Measurements from ENCODE around the gene EXOSC3. TPM values are rescaled to one million over a fixed set of nuclear protein-coding genes. Genes with fewer than 3 reads are reported as not detected.

EXOSC3 gene
- total and polyA plus RNA-seq, 9 of the 15 experiments (the other 6 are each of a cell fraction or from before 2014, with no cell fraction given): 18.5 to 266 (median 114) TPM

DNA sequence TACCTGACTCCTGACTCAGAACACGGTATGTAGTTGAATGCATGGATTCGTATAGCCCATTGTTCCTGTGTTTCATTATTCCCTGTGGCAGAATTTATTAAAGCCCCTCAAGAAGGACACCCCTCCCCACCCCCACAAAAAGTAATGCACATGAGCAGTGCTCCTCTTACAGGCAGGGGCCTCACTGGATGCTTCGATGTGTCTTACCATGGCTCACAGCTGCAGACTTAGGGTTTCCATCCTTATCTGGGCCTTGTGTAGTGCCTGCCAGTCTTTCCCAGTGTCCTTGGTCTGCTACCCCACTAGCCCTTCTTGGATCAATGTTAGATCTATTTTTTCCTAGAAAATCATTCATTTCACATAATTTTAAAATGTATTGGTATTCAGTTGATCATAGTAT, 14.9 kb downstream of the EXOSC3 start:
- no peak for FAIRE-seq
- Histone ChIP-seq H3K27me3 (ENCODE audit: control insufficient read depth in 2 of 2, insufficient read depth in 2 of 2, low read length in 2 of 2) (no peaks in the 10 kb centered on the region), H3K4me3 (no peak overlapping the region), H3K79me2 (ENCODE audit: control insufficient read depth, insufficient read depth, low read length) (no peaks in the 10 kb centered on the region; the same call in 2 of the 3 replicates), H3K36me3 (ENCODE audit: control insufficient read depth, insufficient read depth, low read length) (peaks cover 45% of the 10 kb centered on the region), H3K9me1 (ENCODE audit: control insufficient read depth, insufficient read depth, low read length) (no peaks in the 10 kb centered on the region), H2AFZ (ENCODE audit: low read depth, low read length) (no peak overlapping the region), H3K4me2 (ENCODE audit: insufficient read depth, low read length) (no peak overlapping the region), H3K27ac (ENCODE audit: extremely low read depth, low read depth, low read length) (peak overlapping the region; percentile 26), H3K4me1 (replicated peaks in 1 of 2; ENCODE audit: control insufficient read depth in 2 of 2, insufficient read depth in 2 of 2, low read length in 2 of 2) (peaks cover 17 to 21% of the 10 kb centered on the region in 2 experiments; a peak in 4 of 5 replicates), H4K20me1 (replicated peaks; ENCODE audit: control insufficient read depth, insufficient read depth, low read length) (no peaks in the 10 kb centered on the region), H3K9ac (ENCODE audit: insufficient read depth in 1 of 2, low read depth in 2 of 2, low read length in 2 of 2) (peak overlapping the region; percentile 5 to 8; a peak in 2 of 4 replicates), H3K9me3 (replicated peaks; ENCODE audit: control insufficient read depth, insufficient read depth, low read depth, low read length) (no peaks in the 10 kb centered on the region)
- ChIA-PET CTCF (ENCODE audit: low intra/inter-chr PET ratio) (interaction anchor here (0.6 kb wide), 1 partner anchor 356 kb away, joined by 6 read pairs; no protein-coding TSS in a partner anchor), POLR2A (interaction anchor here (0.6 to 6.0 kb wide), 9 partner anchors 9 to 32 kb away, joined by 3 to 32 read pairs (median 3); partner anchors contain the start of gene EXOSC3)
- no TSS peak for BruUV-seq (replicated peaks)
- peak in 2 of 4 experiments; percentile 44 to 51 for DNase-seq (ENCODE audit: extremely low read depth in 1 of 4, low spot score in 3 of 4)
- peak; percentile 66 for ATAC-seq
- intact Hi-C loops (cut with micrococcal nuclease) (no loop called here), in situ Hi-C loops (cut with MboI) (no loop called here)
- WGBS (ENCODE audit: insufficient coverage, low coverage, missing lambda C conversion rate): 55% methylated on average over 3 of the region's 3 CpGs
- TF ChIP-seq HNRNPUL1 (IDR thresholded peaks at IDR 0.05; ENCODE audit: low read length): no peak
- TF ChIP-seq SNRNP70 (optimal IDR thresholded peaks at IDR 0.05; ENCODE audit: low read depth, low read length): no peak

DNA sequence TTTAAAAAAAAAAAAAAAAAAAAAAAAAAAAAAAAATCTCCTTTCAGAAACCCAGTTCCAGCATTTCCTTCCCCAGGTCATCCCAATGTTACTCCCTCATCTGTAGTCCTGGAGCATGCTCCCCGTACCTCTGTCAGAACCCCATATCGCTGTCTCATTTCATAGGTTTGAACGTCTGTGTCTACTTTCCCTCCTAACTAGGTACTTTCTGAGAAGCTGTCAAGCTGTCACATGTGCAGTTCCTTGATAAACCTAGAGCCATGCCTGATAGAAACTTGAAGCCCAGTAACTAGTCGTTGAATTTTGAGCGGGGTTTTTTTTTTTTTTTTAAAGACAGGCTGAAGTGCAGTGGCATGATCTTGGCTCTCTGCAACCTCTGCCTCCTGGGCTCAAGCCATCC, 15.6 kb downstream of the EXOSC3 start:
- H4K20me1 ChIP-seq (replicated peaks; ENCODE audit: control insufficient read depth, insufficient read depth, low read length): no peaks in the 10 kb centered on the region
- H3K4me2 ChIP-seq (ENCODE audit: insufficient read depth, low read length): no peak overlapping the region
- peaks cover 17 to 21% of the 10 kb centered on the region in 2 experiments; a peak in 4 of 5 replicates for H3K4me1 ChIP-seq (replicated peaks in 1 of 2; ENCODE audit: control insufficient read depth in 2 of 2, insufficient read depth in 2 of 2, low read length in 2 of 2)
- H3K9me3 ChIP-seq (replicated peaks; ENCODE audit: control insufficient read depth, insufficient read depth, low read depth, low read length): no peaks in the 10 kb centered on the region
- H3K4me3 ChIP-seq: no peak overlapping the region
- H3K27ac ChIP-seq (ENCODE audit: extremely low read depth, low read depth, low read length): peak overlapping the region; percentile 26
- WGBS (ENCODE audit: insufficient coverage, low coverage, missing lambda C conversion rate): 3% methylated on average over 5 of the region's 5 CpGs
- in situ Hi-C loops (cut with MboI) (no loop called here), intact Hi-C loops (cut with micrococcal nuclease) (no loop called here)
- DNase-seq (ENCODE audit: extremely low read depth in 1 of 4, low spot score in 3 of 4) (peak in 3 of 4 experiments; percentile 27 to 89 (median 82)), ATAC-seq (peak; percentile 86), FAIRE-seq (peak; percentile 88)
- H3K36me3 ChIP-seq (ENCODE audit: control insufficient read depth, insufficient read depth, low read length): peaks cover 42% of the 10 kb centered on the region; the same call in 2 of the 3 replicates
- H3K79me2 ChIP-seq (ENCODE audit: control insufficient read depth, insufficient read depth, low read length): no peaks in the 10 kb centered on the region; the same call in 2 of the 3 replicates
- H2AFZ ChIP-seq (ENCODE audit: low read depth, low read length): no peak overlapping the region
- no TSS peak for BruUV-seq (replicated peaks)
- CTCF ChIA-PET (ENCODE audit: low intra/inter-chr PET ratio): interaction anchor here (0.6 kb wide), 1 partner anchor 356 kb away, joined by 6 read pairs; no protein-coding TSS in a partner anchor
- no peaks in the 10 kb centered on the region for H3K27me3 ChIP-seq (ENCODE audit: control insufficient read depth in 2 of 2, insufficient read depth in 2 of 2, low read length in 2 of 2)
- H3K9me1 ChIP-seq (ENCODE audit: control insufficient read depth, insufficient read depth, low read length): no peaks in the 10 kb centered on the region
- 0 out of 4 replicates have a peak overlapping the region, but pooled peaks of 1 of the 2 experiments have one; percentile 5 for H3K9ac ChIP-seq (ENCODE audit: insufficient read depth in 1 of 2, low read depth in 2 of 2, low read length in 2 of 2)
- POLR2A ChIA-PET: interaction anchor here (0.9 to 6.0 kb wide), 7 partner anchors 10 to 32 kb away, joined by 3 to 32 read pairs (median 4); partner anchors contain the start of gene EXOSC3
- TF ChIP-seq ZNF3 (CRISPR knock-in tag; IDR thresholded peaks at IDR 0.05) (no peak), PHTF2 (CRISPR knock-in tag; IDR thresholded peaks at IDR 0.05) (no peak), ARID1B (IDR thresholded peaks at IDR 0.05) (peak; percentile 88), POLR2AphosphoS2 (IDR thresholded peaks at IDR 0.05; ENCODE audit: low read length) (no peak)
- TF ChIP-seq, protein P1, sequence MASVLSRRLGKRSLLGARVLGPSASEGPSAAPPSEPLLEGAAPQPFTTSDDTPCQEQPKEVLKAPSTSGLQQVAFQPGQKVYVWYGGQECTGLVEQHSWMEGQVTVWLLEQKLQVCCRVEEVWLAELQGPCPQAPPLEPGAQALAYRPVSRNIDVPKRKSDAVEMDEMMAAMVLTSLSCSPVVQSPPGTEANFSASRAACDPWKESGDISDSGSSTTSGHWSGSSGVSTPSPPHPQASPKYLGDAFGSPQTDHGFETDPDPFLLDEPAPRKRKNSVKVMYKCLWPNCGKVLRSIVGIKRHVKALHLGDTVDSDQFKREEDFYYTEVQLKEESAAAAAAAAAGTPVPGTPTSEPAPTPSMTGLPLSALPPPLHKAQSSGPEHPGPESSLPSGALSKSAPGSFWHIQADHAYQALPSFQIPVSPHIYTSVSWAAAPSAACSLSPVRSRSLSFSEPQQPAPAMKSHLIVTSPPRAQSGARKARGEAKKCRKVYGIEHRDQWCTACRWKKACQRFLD (CRISPR knock-in tag; IDR thresholded peaks at IDR 0.05): peak; percentile 48; the same call in 1 of the 2 replicates
- TF ChIP-seq, protein P2, sequence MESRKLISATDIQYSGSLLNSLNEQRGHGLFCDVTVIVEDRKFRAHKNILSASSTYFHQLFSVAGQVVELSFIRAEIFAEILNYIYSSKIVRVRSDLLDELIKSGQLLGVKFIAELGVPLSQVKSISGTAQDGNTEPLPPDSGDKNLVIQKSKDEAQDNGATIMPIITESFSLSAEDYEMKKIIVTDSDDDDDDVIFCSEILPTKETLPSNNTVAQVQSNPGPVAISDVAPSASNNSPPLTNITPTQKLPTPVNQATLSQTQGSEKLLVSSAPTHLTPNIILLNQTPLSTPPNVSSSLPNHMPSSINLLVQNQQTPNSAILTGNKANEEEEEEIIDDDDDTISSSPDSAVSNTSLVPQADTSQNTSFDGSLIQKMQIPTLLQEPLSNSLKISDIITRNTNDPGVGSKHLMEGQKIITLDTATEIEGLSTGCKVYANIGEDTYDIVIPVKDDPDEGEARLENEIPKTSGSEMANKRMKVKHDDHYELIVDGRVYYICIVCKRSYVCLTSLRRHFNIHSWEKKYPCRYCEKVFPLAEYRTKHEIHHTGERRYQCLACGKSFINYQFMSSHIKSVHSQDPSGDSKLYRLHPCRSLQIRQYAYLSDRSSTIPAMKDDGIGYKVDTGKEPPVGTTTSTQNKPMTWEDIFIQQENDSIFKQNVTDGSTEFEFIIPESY (CRISPR knock-in tag; IDR thresholded peaks at IDR 0.05): no peak

Data from K562 (cell line).